NCI-H446 (cell line): ENCODE measurements around the gene RNF43.

Experiments used
- DNase-seq, 2 experiments: peaks; one replicate each; lab custom pipeline; 2025; lab: John Stamatoyannopoulos, UW

RNF43 gene

DNA sequence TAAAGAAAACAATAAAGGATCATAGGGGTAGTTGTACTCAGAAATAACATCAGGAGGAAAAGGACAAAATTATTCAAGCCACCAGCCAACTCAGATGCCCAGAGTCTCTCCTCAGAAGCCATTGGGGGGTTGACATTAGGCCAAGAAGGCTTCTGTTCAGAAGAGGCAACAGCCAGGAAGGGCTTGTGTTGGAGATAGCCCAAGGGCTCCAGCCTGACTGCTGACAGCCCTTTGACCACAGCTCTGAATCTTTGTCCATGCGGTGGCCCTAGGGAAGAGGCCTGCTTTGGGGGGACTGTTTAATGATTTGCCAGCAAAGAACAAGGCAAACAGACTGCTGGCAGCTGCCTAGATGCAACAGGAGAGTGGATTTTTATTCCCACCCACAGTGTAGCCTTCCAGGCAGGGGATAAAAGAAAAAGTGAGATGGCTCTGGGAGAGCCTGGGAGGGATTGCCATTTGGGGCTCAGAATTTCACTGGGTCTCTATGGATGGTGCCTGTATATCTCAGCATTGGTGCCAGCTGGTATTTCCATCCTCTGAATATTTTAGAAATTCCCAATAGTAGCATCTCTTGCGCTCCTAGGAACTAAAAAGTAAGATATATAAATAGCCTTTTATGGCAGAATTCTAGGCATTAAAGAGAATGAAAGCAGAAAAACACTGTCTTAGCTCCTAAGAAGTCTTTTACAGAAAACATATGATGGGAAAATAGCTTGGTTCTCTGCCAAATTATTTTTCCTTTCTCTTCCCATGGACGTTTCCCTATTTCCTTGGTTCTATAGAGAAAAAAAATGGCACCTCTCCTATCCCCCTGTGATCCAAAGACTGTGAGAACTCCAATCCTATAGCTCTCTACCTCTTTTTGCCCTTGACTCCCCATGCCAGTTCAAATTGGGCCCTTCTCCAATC is 36.0 kb downstream of the RNF43 start:
- no peak for DNase-seq

DNA sequence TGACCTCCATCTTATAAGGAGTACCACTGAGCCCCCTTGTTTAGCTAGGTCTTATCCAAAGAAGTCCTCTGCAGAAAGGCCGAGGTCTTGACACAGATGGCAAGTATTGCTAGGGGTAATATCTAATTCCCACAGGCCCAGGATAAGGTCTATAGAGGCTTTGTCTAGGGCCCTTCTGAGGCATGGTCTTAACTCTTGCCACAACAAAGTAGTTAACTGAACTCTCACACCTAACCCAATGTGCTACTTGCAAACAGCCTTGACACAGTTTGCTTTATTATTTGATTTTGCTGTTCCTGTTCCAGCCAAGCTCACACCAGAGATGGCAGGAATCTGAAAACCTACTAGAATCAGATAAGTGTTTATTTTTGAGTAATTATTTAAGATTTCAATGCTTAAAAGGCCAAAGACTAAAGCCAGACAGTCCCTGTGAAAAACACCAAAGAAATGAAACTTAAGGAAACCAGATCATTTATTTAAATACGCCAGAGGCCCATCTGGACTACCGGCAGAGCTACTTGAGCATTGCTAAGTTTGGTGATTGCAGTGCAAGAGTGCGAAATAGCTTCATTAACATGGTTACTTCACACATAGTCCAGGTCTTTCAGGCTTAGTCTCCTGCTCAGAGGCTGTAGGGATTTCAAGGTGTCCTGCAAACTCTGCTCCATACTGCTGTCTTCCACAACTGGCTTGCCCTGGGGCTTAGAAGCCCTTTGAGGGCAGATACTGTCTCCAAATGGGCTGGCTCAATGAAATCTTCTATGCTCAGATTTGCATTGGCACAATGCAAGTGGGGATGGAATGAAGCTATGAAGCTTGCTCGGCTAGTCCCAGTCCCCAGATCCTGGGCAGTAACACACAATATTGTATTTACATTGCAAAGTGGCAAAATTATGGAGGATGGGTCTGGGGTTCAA is 36.9 kb downstream of the RNF43 start:
- DNase-seq: no peak

DNA sequence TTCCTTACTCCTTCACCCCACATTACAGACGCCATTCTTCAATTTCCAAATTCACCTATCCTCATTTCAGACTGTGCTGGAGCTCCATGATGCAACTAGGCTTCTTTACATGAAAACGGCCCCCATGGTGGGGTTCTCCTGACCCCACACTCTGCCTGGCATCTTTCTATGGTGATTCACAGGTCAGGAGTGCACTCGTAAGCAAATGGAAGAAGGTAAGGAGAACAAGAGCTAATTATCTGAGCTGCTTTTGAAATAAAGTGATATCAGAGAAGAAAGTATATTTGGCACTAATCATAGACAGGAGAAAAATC is 37.9 kb downstream of the RNF43 start:
- no peak for DNase-seq

DNA sequence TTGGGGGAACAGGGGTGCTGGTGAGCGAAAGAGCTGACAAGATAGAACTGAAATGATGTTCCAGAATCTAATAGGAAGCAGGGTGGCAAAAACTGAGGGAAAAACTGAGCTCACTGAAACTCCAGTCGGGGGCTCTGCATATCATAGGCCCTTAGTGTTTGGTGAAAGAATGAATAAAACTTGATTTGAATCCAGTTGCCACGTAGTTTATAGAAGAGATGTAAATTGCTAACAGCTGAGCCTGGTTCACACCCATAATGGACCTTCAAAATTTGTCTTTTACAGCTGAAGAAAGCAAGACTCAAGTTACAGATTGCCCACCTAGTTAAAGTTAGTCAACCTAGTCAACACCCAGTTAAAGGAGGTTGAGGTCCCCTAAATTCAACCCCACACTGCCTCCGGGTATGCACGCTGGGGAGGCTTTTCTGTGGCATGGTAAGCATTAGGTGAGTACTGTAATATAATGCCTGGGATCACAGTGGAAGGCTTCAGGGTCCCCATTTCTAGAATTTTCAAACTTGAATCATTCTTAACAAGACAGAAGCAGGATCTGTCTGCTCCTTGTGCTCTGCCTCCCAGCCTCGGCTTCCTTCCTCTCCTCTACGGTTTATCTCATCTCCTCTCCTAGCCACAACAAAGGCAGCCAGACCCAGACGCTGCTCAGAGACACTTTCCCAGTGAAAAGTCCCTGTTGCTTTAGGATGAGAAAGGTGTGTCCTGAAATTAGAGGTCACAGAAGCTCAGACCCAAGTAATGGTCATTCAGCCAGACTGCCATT is 38.4 kb downstream of the RNF43 start:
- DNase-seq: no peak

DNA sequence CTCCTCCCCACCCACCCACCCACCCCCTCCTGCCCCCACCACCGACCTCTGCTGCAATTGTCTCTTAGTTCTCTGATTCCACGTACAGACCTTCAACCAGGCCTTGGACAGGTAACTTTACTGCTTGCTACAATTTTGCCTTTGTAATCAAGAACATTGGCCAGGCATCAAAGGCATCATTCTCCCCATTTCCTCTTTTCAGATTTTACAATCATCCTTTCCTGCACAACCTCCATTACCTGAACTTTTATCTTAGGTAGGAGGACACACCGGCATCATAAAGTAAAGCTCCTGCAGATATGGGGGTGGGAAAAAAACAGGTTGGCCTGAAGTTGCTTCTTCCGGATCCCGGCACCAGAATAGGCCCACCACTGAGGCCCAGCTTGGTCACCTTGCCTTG is 39.7 kb downstream of the RNF43 start:
- no peak for DNase-seq

DNA sequence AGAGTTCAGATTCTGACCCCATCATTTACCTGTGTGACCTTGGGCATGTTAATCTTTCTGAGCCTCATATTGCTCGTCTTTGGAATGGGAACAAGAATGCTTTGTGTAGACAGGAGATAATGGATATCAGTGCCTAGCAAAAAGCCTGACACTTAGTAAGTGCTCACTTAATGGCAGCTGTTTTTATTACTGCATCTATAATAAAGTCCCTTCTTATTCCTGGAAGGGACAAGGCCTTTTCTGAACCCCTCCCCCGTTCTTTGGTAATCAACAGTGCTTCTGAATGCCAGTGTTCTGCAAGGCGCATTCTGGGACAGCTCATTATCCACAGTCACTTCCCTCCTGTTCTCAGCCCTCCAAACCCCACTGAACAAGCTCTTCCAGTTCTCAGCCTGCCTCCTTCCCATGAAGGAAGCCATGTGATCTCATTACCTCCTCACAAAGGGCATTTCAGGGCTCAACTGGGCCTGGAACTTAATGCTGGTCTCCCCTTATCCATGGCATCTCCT is 40.2 kb downstream of the RNF43 start:
- no peak for DNase-seq

GRCh38 chr17:58376472-58377000 is 40.8 kb downstream of the RNF43 start:
- DNase-seq: no peak

DNA sequence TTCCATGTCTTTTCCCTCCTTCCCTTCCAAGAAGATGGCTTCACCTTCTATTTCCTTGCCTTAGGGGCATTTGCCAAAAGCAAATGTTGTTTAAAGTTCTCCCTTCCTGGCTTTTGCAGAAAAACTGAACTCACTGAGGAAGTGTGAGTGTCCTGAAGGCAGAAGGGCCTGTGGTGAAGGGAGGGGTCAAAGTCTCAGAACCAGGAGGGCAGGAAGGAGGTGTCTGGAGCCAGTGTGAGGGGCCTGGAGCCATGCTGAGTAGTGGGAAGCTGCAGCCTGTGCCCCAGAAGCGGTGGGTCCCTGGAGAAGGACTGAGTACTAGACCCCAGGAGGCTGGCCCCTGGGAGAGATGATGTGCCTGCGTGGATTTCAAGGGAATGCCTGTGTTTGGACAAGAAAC is 41.5 kb downstream of the RNF43 start:
- no peak for DNase-seq

- DNase-seq: no peak
Measured at GRCh38 chr17:58375256-58375655, 42.1 kb downstream of the RNF43 start.

DNA sequence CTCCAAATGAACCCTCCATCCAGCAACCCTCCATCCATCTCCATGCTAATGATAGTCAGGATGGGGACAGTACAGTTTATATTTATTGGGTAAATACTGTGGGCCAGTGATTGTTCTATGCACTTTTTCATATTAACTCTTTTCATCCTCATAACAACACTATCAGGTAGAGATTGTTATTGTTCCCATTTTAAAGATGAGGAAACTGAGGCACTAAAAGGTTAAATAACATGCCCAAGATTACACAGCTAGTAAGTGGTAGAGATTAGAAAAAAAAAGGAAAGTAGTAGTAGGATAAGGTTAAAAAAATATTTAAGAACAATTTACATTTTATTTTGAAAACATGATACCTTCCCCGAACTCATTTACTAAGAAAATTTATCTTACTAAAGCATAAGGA is 43.4 kb downstream of the RNF43 start:
- no peak for DNase-seq

DNA sequence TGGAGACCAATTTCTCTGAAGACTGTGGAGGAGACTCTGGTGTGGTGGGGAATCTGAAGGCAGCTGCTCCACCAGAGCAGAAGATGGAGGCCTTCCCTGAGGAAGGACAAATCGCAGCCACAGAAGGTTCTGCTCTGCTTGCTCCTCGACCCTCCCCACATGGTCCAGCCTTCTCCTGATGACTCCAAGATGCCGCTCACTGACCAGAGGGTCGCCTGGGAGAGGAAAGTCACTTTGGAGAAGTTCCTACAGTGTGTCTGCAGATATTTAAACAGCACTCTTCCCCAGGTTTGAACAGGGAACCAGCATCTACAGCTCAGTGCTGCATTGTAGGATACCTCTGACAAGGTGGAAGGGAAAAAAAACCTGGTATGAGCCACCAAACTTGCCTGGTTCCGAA is 44.3 kb downstream of the RNF43 start:
- no peak for DNase-seq

GRCh38 chr17:58371300-58371950 is 45.9 kb downstream of the RNF43 start:
- no peak for DNase-seq

DNA sequence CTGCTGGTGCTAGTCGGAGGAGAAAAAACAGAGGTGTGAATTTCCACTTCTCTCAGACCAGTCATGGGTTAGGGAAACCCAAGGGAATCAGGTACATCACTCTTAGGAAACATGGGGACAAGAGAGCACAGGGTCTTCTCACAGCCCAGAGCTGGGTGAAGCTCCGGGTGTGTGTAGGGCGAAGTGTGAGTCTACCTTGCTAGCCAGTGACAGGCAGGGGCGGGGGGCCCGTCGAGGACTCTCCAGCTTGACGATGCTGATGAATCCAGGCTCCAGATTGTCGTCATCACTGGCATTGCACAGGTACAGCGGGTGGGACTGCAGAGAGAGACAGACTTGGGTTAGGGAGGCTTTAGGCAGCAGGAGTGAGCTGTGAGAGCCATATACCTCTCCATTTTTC is 46.6 kb downstream of the RNF43 start:
- no peak for DNase-seq

- DNase-seq: no peak
Measured at GRCh38 chr17:58370309-58370708, 47.0 kb downstream of the RNF43 start.

GRCh38 chr17:58369214-58370031 is 47.9 kb downstream of the RNF43 start:
- no peak for DNase-seq

DNA sequence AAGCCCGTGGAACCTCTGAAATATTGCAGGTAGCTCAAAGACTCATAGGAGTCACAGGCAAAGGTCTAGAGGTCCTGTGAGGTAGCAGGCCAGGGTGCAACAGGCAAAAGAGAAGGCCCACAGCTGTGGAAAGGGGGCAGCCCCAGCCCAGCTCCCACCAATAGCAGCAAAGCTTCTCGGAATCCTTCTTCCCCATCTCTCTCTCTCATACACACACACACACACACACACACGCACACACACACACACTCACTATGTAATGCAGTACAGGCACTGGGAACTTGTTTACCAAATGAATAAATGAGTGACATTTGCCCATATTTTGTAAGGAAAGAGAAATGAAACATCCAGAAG is 48.5 kb downstream of the RNF43 start:
- no peak for DNase-seq
